SIG-M5 (cell line): ENCODE data around the gene SLC26A3.

ENCODE experiments used
- DNase-seq: peaks from one replicate; lab custom pipeline; 2025; lab: John Stamatoyannopoulos, UW

Gene SLC26A3

DNA sequence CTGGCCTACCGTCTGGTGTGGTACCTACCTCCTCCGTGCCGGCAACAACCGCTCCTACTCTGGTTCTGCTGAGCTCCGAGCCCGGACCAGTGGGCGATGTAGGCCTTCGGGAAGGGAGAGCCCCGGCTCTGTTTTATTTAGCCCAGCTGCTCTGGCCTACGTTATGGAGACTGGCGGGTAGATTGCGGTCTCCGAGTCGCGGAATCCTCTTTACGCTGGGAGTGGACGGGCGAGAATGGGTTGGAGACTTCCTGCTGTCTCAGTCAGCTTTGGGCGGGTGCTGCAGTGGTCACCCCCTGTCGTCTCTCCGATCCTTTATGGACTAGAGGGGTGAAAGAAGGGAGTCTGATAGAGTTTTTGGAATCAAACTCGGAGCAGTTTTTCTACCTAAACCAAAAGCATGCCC lies 58.7 kb downstream of the SLC26A3 start:
- no peak for DNase-seq

DNA sequence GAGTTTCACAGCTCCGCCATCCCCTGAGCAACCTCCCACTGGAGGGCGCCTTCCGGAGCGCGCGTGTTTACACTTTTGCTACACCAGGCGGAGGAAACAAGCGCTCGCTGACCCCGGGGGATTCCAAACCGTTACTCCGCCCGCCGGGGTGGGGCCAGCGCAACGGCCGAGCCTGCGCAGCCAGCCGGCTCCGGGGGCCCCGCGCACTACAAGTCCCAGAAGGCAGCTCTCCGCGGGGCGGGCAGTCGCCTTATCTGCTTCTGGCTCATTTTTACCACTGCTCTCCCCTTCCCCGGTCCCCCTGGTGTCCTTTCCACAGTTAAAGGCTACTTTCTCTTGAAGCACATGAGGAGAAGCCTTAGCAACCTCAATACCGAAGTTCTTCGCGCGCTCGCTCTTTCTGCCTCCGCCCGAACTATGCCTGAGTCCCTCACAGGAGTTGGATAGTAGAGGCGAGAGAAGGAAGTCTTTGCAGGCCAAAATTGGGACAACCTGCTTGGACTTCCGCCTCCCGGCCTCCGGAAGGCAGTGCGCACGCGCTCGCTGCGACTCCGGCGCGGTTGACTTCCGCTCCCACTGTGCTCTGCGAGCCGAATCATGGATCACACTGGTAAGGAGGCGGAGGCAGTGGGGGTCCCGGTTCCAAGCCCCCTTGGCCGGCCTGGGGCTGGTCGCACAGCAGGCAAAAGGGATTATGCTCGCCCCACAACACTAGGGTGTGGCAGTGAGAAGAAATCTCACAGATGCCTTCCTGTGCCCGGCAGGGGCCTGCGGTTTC lies 59.3 kb downstream of the SLC26A3 start, which contains the start of gene CBLL1:
Gene CBLL1, plus strand, starts transcription at position 576 of the 778 bp plus-strand sequence. Its CDS starts 22 bp downstream, at position 598.
- peak; percentile 85 for DNase-seq

- DNase-seq, result peak; percentile 88
Measured at GRCh38 chr7:107742678-107743566, 60.1 kb downstream of the SLC26A3 start.

- DNase-seq, result no peak
Measured at GRCh38 chr7:107728276-107728675, 74.7 kb downstream of the SLC26A3 start.

GRCh38 chr7:107726356-107727130 lies 76.5 kb downstream of the SLC26A3 start:
- no peak for DNase-seq

- no peak for DNase-seq
Measured at GRCh38 chr7:107725138-107725740, 77.8 kb downstream of the SLC26A3 start.

- no peak for DNase-seq
Measured at GRCh38 chr7:107723255-107723654, 79.8 kb downstream of the SLC26A3 start.

DNA sequence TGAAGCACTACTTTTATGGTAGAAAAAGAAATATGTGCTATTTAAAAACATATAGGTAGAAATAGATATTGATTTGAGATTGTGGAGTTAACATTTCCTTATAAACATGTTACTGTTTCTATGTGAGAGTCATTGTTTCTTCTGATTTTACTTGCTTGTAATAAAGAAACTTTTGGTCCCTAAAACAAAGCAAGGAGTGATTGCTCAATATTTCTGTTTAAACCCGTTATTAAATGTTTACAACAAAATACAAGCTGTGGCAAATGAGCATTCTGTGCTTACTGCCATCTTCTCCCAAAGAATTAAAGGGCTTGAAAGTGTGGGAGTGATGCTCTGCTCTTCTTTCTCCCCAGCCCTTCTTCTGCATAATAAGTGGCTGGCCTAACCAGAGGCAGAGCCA lies 81.7 kb downstream of the SLC26A3 start:
- DNase-seq, result no peak

DNA sequence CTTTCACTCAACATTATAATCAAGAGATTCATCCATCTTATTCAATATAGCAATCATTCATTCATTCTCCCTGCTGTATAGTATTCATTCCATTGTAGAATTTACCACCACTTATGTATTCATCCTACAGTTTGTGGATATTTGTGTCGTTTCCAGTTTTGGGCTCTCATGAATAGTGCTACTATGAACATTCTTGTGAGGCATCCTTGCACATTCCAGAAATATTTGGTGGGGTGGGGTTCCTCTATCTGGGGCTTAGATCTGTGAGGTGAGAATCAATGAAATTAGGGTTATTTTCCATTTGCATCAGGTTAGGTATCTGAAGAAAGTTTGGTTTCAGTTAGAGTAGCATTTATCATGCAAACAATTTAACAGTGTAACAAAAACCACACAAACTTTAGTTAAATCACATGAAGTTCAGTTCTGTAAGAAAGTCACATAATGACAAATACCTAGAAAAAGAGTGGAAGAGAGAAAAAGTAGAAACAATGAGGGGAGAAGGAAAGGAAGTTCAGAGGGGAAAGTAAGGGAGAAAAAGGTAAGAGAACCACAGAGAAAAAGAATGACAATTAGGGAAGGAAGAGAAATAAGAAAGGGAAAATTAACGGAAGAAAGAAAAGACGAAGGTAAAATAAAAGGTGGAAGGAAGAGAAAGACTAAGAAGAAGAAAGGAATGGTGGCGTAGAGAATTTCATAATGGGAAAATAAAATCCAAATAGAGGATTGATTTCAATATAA lies 84.4 kb downstream of the SLC26A3 start:
- no peak for DNase-seq

- DNase-seq, result no peak
Measured at GRCh38 chr7:107715531-107715930, 87.5 kb downstream of the SLC26A3 start.
